ENCODE data around the gene HESX1. TPM values are rescaled to one million over a fixed set of nuclear protein-coding genes. Genes with fewer than 3 reads are reported as not detected.

The HESX1 gene
- total and polyA plus RNA-seq, 2 of the 4 experiments (the other 2 are of a cell fraction), result 0.36 to 0.82 TPM

DNA sequence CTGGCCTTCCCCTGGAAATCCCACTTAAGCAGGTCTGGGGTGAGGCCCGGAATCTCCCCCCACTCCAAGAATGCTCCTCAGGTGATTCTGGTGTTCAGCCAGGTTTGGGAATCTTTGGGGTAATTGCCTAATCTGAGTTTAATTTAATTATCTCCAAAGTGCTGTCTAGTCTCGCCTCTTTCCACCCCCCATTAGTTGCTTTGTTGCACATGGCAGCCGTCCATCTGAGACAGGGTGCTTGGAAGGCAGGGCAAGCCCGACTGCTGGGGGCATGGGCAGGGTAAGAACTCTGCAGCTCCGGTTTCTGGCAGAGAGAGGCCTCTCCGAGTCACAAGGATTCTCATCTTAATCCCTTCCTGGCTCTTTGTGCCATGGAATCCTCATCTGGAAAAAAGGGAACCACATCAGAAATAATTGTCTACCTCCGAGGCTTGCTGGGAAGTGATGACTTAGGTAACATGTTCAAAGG is 49.6 kb downstream of the HESX1 start:
- H3K9ac ChIP-seq (ENCODE audit: low read depth, low read length), result no peak overlapping the region
- ChIA-PET POLR2A (ENCODE audit: unreplicated experiment) (no interaction called here), CTCF (no interaction called here)
- no peak overlapping the region for H3K27ac ChIP-seq (ENCODE audit: insufficient read depth, low read length)
- WGBS, 2 experiments (ENCODE audit: extremely low coverage in 2 of 2, insufficient read length in 1 of 2), result no CpG with 5 or more reads among the region's 7 CpGs
- no TSS peak for BruUV-seq (replicated peaks)
- H3K4me3 ChIP-seq (ENCODE audit: insufficient read depth, low read depth, low read length), result no peak overlapping the region
- no peaks in the 10 kb centered on the region for H4K20me1 ChIP-seq (ENCODE audit: insufficient read depth, low read length)
- dilution Hi-C loops (cut with HindIII; ENCODE audit: low sequenced_read_pairs, unreplicated experiment), result no loop called here
- H3K79me1 ChIP-seq (ENCODE audit: low read depth in 1 of 2, low read length in 2 of 2), result no peaks in the 10 kb centered on the region
- no peak overlapping the region for H3K4me2 ChIP-seq (ENCODE audit: low read depth, low read length)
- H3K36me3 ChIP-seq (ENCODE audit: control insufficient read depth, insufficient read depth, low read length), result no peaks in the 10 kb centered on the region
- H4K5ac ChIP-seq (ENCODE audit: low read depth, low read length), result no peak overlapping the region
- H4K8ac ChIP-seq (ENCODE audit: low read depth in 2 of 2, low read length in 2 of 2), result no peak overlapping the region
- no peak overlapping the region for H2BK120ac ChIP-seq (ENCODE audit: low read depth, low read length)
- H3K18ac ChIP-seq (ENCODE audit: low read depth, low read length), result no peak overlapping the region
- H2AK9ac ChIP-seq (replicated peaks; ENCODE audit: low read depth, low read length, poor library complexity), result no peak overlapping the region
- no peak overlapping the region for H2BK15ac ChIP-seq (ENCODE audit: low read depth, low read length)
- no peaks in the 10 kb centered on the region for H3K9me1 ChIP-seq (ENCODE audit: insufficient read depth, low read length)
- H3K9me3 ChIP-seq (ENCODE audit: control insufficient read depth, insufficient read depth, low read length), result no peaks in the 10 kb centered on the region
- H3K14ac ChIP-seq (replicated peaks; ENCODE audit: low read depth, low read length), result no peak overlapping the region
- H3K4me1 ChIP-seq (ENCODE audit: control insufficient read depth, insufficient read depth, low read length), result no peaks in the 10 kb centered on the region; the same call in 1 of the 2 replicates
- no peak overlapping the region for H4K91ac ChIP-seq (ENCODE audit: insufficient read depth, low read depth, low read length)
- H2BK20ac ChIP-seq (ENCODE audit: low read depth, low read length), result no peak overlapping the region
- no peak overlapping the region for H3K23ac ChIP-seq (ENCODE audit: low read depth, low read length)
- no peak for DNase-seq
- no peak overlapping the region for H3K4ac ChIP-seq (ENCODE audit: low read depth, low read length)
- TF ChIP-seq FOS (IDR thresholded peaks at IDR 0.05; ENCODE audit: low read depth, low read length) (no peak), MAFK (IDR thresholded peaks at IDR 0.05; ENCODE audit: low read depth, low read length) (no peak), USF2 (IDR thresholded peaks at IDR 0.05; ENCODE audit: low read depth, low read length) (no peak), RCOR1 (IDR thresholded peaks at IDR 0.05; ENCODE audit: insufficient replicate concordance, low read length) (no peak), ELK1 (IDR thresholded peaks at IDR 0.05; ENCODE audit: borderline replicate concordance, low read depth, low read length) (no peak), POLR2A (IDR thresholded peaks at IDR 0.05; ENCODE audit: low read depth, low read length) (no peak), MAZ (IDR thresholded peaks at IDR 0.05; ENCODE audit: borderline replicate concordance, low read depth, low read length) (no peak), MXI1 (IDR thresholded peaks at IDR 0.05; ENCODE audit: borderline replicate concordance, low read depth, low read length) (no peak), RAD21 (IDR thresholded peaks at IDR 0.05; ENCODE audit: low read length) (no peak), CTCF (conservative IDR thresholded peaks at IDR 0.05; ENCODE audit: low read depth, low read length) (no peak), SMC3 (IDR thresholded peaks at IDR 0.05; ENCODE audit: low read depth, low read length) (no peak), RFX5 (IDR thresholded peaks at IDR 0.05; ENCODE audit: low read depth, low read length) (no peak), BHLHE40 (IDR thresholded peaks at IDR 0.05; ENCODE audit: low read depth, low read length) (no peak), NFE2L2 (IDR thresholded peaks at IDR 0.05; ENCODE audit: low read depth, low read length) (no peak)
- no peak overlapping the region for H2BK5ac ChIP-seq (ENCODE audit: low read depth, low read length, poor library complexity, severe bottlenecking)
- H2AK5ac ChIP-seq (ENCODE audit: low read depth, low read length), result no peak overlapping the region
- in situ Hi-C loops (cut with MboI; ENCODE audit: low sequenced_read_pairs), result loop anchor here (25.0 kb wide), 1 partner anchor 412 kb away; the partner anchor contains the start of gene PDE12
- H3K56ac ChIP-seq (ENCODE audit: extremely low read depth, insufficient read depth, low read length), result no peak overlapping the region
- H3K27me3 ChIP-seq (ENCODE audit: control insufficient read depth, insufficient read depth, low read length), result peaks cover 4% of the 10 kb centered on the region; the same call in 1 of the 2 replicates
- no peak for ATAC-seq (ENCODE audit: low read depth)
- intact Hi-C loops (cut with micrococcal nuclease), result no loop called here
- H2AFZ ChIP-seq (replicated peaks; ENCODE audit: low read length, poor library complexity), result no peak overlapping the region

Measured in IMR-90 (cell line).